Fibroblast of lung (primary cell): Measurements from ENCODE around the gene VPS13D. TPM values are rescaled to one million over a fixed set of nuclear protein-coding genes. Genes with fewer than 3 reads are reported as not detected.
"Not testable (repeated sequence)": the region's sequence is repeated elsewhere in the genome, so short reads cannot be mapped to it uniquely, and the experiment has no call there.

Source experiments
- DNase-seq, 2 donors: peaks; one replicate each; pipeline versions ENCODE4 v3.0.0 to v3.0.0-alpha.2; 2010; ENCODE audit warnings: low read depth in 2 of 2
- H2AFZ ChIP-seq: 2 replicates; pipeline ENCODE4 v1.5.1; 2012; ENCODE audit warnings: low read length, control low read depth, inconsistent platforms
- H3K27ac ChIP-seq: 2 replicates; pipeline ENCODE4 v1.5.1; 2011; ENCODE audit warnings: low read length, control low read depth; ENCODE audit not compliant: insufficient read depth
- H3K27me3 ChIP-seq: 2 replicates; pipeline ENCODE4 v1.5.1; 2011; ENCODE audit warnings: mild to moderate bottlenecking, low read length; ENCODE audit not compliant: control insufficient read depth, insufficient read depth
- H3K36me3 ChIP-seq: 2 replicates; pipeline ENCODE4 v1.5.1; 2011; ENCODE audit warnings: low read length; ENCODE audit not compliant: control insufficient read depth, insufficient read depth
- H3K4me1 ChIP-seq: 2 replicates; pipeline ENCODE4 v1.5.1; 2011; ENCODE audit warnings: low read length; ENCODE audit not compliant: control insufficient read depth, insufficient read depth; ENCODE audit errors: extremely low read depth
- H3K4me2 ChIP-seq: 2 replicates; pipeline ENCODE4 v1.5.1; 2011; ENCODE audit warnings: low read length, control low read depth; ENCODE audit not compliant: insufficient read depth; ENCODE audit errors: extremely low read depth
- H3K4me3 ChIP-seq, 4 experiments: fragments of 200-600 bp in 1 of 4; sonication (generic) in 1 of 4; replicated peaks in 1 of 4; 2 replicates each; pipeline ENCODE4 v1.5.1; 2011 to 2016; ENCODE audit warnings: low read length in 4 of 4, low read depth in 3 of 4, mild to moderate bottlenecking in 3 of 4, control low read depth in 2 of 4, inconsistent platforms in 1 of 4, mixed read lengths in 1 of 4; ENCODE audit not compliant: insufficient read depth in 1 of 4; ENCODE audit errors: control extremely low read depth in 1 of 4
- H3K79me2 ChIP-seq: 2 replicates; pipeline ENCODE4 v1.5.1; 2012; ENCODE audit warnings: mild to moderate bottlenecking, low read length, inconsistent platforms; ENCODE audit not compliant: control insufficient read depth, insufficient read depth
- H3K9ac ChIP-seq: 2 replicates; pipeline ENCODE4 v1.5.1; 2011; ENCODE audit warnings: mild to moderate bottlenecking, low read length, control low read depth; ENCODE audit not compliant: insufficient read depth
- H3K9me3 ChIP-seq: 2 replicates; pipeline ENCODE4 v1.5.1; 2012; ENCODE audit warnings: low read depth, low read length; ENCODE audit not compliant: control insufficient read depth, insufficient read depth
- H4K20me1 ChIP-seq: 2 replicates; pipeline ENCODE4 v1.5.1; 2011; ENCODE audit warnings: low read length; ENCODE audit not compliant: control insufficient read depth, insufficient read depth; ENCODE audit errors: extremely low read depth
- CTCF ChIP-seq, 2 donors: IDR thresholded peaks in 1 of 2; conservative IDR thresholded peaks in 1 of 2; 1 replicate in 1 of 2; 2 replicates in 1 of 2; pipeline ENCODE4 v1.5.1; 2011 to 2012; ENCODE audit warnings: low read length in 2 of 2, control low read depth in 1 of 2, inconsistent platforms in 1 of 2, low read depth in 1 of 2, mild to moderate bottlenecking in 1 of 2
- EZH2 ChIP-seq: IDR thresholded peaks from 2 replicates; pipeline ENCODE4 v1.5.1; 2012; ENCODE audit warnings: low read length, control low read depth, mild to moderate bottlenecking; ENCODE audit errors: missing control alignments
- polyA plus RNA-seq, 2 donors: library from polyadenylated mRNA; depleted of rRNA in 1 of 2; stranded (reverse) in 1 of 2; unstranded in 1 of 2; fragments of >200 nt; gene quantifications; 2 replicates each; pipeline ENCODE4 v1.2.1, GENCODE V29; 2011 to 2012; ENCODE audit warnings: missing spikeins in 1 of 2
- total RNA-seq: library from RNA; depleted of rRNA; stranded (reverse); fragments of >200 nt; gene quantifications from 2 replicates; pipeline ENCODE4 v1.2.1, GENCODE V29; 2014

Gene VPS13D
- total and polyA plus RNA-seq, 2 donors (not counting 1 experiment from before 2014, with no cell fraction given), result 14.6 to 40.0 TPM

- no peaks in the 10 kb centered on the region for H3K9me3 ChIP-seq
- no peak overlapping the region for H3K9ac ChIP-seq
- no peaks in the 10 kb centered on the region for H4K20me1 ChIP-seq
Observed at GRCh38 chr1:12537294-12537693, 307.5 kb downstream of the VPS13D start.

DNA sequence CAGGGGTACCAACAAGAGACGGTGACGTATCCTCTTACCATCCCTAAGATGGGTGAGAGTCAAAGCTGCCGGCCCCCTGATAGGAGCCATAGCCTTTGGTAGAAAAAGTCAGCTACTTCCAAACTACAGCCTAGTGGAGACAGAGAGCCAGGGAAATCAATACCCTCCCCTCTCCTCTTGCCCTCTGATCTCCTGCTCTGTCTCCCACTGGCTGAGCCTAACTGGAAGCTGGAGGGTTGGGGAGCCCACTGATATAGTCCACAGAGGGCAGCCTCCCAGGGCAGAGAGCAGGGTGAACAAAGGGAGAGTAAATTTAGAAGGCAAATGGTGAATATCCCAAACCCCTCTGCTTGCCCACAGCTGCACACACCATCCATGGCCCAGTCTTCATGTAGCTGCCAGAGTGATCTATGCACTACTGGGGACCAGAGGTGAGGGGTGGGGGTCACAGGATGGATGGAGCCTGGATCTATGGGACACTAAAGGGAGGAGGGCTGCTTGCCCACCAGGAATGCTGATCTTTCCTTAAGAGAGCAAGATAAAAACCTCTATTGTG, 308.2 kb downstream of the VPS13D start:
- Histone ChIP-seq H3K79me2 (no peaks in the 10 kb centered on the region), H3K27me3 (no peaks in the 10 kb centered on the region), H3K4me2 (no peak overlapping the region), H3K27ac (no peak overlapping the region), H3K9ac (no peak overlapping the region), H4K20me1 (no peaks in the 10 kb centered on the region), H3K4me1 (peaks cover 21% of the 10 kb centered on the region), H2AFZ (no peak overlapping the region), H3K36me3 (no peaks in the 10 kb centered on the region), H3K4me3 (no peak overlapping the region), H3K9me3 (no peaks in the 10 kb centered on the region)
- DNase-seq, result no peak
- TF ChIP-seq CTCF (conservative IDR thresholded peaks at IDR 0.05 in 1 of 2, IDR thresholded peaks at IDR 0.05 in 1 of 2; ENCODE audit: low read depth in 1 of 2, low read length in 2 of 2) (no peak), EZH2 (no peak)

More at GRCh38 chr1:12537294-12537693, 307.5 kb downstream of the VPS13D start:
- H2AFZ ChIP-seq, result no peak overlapping the region
- TF ChIP-seq CTCF (conservative IDR thresholded peaks at IDR 0.05 in 1 of 2, IDR thresholded peaks at IDR 0.05 in 1 of 2; ENCODE audit: low read depth in 1 of 2, low read length in 2 of 2) (no peak), EZH2 (no peak)
- H3K27ac ChIP-seq, result no peak overlapping the region
- H3K4me1 ChIP-seq, result peaks cover 21% of the 10 kb centered on the region
- no peak overlapping the region for H3K4me3 ChIP-seq
- no peak overlapping the region for H3K4me2 ChIP-seq
- no peaks in the 10 kb centered on the region for H3K79me2 ChIP-seq
- H3K27me3 ChIP-seq, result no peaks in the 10 kb centered on the region
- no peak for DNase-seq
- H3K36me3 ChIP-seq, result no peaks in the 10 kb centered on the region

DNA sequence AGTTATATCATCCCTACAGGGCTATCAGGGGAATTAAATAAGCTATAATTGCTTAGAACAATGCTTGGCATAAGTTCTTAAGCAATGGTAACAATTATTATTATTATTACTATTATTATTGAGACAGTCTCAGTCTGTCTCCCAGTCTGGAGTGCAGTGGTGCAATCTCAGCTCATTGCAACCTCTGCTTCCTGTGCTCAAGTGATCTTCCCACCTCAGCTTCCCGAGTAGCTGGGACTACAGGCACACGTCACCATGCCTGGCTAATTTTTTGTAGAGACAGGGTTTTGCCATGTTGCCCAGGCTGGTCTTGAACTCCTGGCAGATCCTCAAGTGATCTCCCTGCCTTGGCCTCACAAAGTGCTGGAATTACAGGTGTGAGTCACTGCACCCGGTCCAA, 308.7 kb downstream of the VPS13D start:
- H2AFZ ChIP-seq, H3K9me3 ChIP-seq, H3K36me3 ChIP-seq, H3K27me3 ChIP-seq, H3K79me2 ChIP-seq, H3K9ac ChIP-seq, H4K20me1 ChIP-seq, H3K4me3 ChIP-seq, H3K4me2 ChIP-seq, H3K27ac ChIP-seq, DNase-seq: not testable (repeated sequence)
- H3K4me1 ChIP-seq, result peaks cover 21% of the 10 kb centered on the region
